ENCODE data around the gene CTDSPL.

The CTDSPL gene

GRCh38 chr3:37921025-37921424 is 59.3 kb downstream of the CTDSPL start:
- peak; percentile 51 for DNase-seq

DNA sequence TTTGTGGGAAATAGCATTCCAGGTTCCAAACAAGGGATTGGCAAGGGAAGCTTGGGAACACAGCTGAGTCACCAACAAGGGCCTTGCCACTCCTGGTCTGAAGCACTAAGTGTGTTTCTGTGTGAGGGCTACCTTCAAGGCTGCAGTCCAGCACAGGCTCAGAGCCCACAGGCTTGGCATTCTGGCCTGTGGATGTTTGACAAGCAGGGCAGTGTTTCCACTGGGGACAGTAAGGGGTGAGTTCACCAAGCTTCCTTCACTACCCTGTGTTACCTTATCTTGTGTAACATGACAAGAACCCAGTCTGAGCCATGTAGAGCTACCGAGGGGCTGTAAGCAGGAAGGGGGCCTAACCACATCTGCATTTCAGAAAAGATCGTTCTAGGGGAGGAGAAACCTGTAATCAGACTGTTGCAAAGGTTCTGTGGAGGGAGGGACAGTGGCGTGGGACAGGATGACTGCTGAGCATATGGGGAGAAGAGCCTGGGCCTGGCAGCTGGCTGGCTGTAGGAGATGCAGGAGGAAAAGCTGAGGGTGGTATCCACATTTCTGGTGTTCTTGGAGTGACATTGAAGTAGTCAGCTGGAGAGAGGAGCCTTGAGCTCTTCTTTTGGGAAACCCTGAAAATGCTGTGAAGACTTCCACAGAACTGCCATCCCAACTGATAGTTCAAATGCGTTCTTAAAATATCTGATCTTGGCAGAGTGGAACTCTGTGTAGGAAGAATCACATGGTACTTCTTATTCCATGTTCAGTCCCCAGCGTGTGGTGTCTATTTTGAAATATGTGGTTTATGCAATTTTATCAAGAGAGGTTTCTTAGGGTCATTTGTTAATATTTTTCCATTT is 61.3 kb downstream of the CTDSPL start:
- DNase-seq: peak; percentile 91

DNA sequence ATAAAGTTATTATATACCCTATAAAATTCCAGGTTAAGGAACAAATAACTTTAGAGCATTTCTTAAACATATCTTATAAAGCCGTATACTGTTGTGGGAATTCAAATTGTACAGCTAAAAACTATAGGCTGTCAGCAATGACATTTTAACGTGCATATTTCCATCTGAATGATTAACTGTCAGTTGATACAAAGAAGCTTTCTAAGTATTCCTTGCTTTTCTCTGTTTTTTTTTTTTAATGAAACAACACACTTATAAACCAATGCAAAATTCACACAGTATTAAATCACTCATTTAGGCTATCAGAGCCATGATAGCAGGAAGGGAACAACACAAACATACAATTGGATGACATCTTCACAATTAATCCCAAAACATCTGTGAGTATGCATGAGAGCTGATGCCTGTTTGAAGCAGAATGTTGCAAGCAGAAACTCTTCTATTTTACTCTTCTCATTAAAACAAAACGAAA is 61.9 kb downstream of the CTDSPL start:
- no peak for DNase-seq

DNA sequence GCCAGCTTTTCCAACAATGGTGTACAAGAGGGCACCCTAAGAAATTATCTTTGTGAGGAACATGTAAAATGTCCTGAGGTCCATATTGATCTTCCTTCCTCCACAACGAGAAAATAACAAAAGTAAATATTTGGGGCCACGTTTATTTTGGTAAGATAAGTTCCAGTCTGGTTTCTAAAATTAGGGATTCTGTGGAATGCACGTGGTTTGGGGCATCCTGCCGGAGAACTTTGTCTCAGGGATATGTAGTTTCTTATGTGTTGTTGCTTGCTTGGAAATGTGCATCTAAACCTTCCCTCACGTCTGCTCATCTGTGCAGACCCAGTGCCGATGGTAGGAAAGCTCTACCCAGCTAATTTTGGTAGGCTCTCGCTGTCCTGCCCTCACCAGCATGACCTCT is 62.8 kb downstream of the CTDSPL start:
- no peak for DNase-seq

DNA sequence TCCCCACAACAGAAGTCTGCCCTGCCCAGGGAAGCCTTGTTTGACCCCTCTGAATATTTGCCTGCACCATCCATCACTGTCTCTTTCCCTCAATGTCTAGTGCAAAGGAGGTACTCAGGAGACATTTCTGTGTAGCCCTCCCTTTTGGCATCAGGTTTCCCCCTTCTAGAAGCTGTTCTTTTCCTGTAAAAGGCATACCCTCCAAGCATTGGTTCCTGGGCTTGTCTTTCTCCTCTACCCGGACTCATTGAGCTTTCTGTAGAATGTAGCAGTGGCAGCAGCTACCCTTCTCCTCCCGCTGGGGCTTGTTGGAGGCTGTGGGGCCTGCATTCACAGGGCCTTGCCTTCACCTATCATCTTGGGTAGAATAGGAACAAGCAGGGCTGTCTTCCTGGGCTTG is 63.5 kb downstream of the CTDSPL start:
- no peak for DNase-seq

- no peak for DNase-seq
These were observed 64.9 kb downstream of the CTDSPL start for GRCh38 chr3:37926611-37927010.

- no peak for DNase-seq
These were observed 68.8 kb downstream of the CTDSPL start for GRCh38 chr3:37930495-37930894.

- no peak for DNase-seq
These were observed 70.8 kb downstream of the CTDSPL start for GRCh38 chr3:37932505-37932904.

- DNase-seq: no peak
These were observed 73.1 kb downstream of the CTDSPL start for GRCh38 chr3:37934631-37935289.

- peak; percentile 18 for DNase-seq
These were observed 73.6 kb downstream of the CTDSPL start for GRCh38 chr3:37935290-37935668.

DNA sequence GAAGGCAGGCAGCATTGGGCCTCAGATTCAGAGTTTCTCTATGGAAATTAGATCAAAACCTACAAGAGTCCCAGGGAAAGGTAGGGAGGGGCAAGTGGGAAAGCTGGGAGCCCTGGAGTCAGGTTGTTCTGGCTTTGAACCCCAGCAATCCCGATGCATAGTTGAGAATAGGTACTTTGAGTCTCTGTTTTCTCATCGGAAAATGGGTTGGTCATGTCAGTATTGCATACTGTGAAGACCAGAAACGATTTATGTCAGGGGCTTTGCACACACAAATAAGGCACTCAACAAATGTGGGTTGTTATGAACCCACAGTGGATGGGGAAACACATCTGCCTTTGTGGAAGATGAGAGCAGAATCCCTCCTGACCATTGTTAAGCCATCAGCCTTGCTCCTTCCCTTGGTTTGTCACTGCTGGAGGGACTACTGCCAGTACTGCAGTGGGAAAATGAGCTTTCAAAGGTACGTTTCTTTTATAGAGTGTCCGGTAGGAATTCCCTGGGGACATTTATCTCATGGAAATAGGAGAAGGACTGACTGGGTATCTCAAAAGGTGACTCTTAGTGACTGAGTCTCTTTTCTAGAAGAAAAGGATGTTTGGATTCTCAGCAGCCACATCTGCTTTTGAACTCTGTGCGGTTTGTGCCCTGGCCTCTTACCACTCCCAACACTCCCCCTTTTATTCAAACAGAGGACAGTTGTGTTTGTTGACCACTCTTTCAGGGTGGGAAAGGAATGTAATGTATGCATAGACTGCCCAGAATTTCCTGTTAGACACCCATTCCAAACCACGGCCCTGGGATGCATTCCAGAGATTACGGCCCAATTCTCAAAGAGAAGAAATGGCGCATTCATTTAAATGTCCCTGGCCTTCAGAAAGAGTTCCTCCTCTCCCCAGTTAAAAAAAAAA is 74.3 kb downstream of the CTDSPL start:
- no peak for DNase-seq

GRCh38 chr3:37937156-37937555 is 75.5 kb downstream of the CTDSPL start:
- no peak for DNase-seq

DNA sequence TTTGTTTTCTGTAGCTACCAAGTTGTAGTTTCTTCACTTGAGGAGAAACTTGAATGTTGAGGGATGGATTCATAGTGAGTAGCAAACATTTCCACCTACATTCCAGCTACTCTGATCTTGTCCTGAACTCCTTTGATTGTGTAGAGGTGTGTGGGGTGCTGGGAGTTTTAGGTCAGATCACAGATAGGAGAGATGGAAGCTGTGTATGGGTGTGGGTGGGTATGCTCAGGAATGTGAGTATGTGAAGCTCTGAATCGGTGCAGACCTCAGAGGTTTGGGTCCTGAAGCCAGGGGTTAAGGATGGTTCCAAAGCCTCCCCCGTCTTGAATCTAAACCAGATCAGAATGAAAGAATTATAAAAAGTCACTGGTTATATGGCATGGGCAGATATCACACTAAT is 76.3 kb downstream of the CTDSPL start:
- no peak for DNase-seq

DNA sequence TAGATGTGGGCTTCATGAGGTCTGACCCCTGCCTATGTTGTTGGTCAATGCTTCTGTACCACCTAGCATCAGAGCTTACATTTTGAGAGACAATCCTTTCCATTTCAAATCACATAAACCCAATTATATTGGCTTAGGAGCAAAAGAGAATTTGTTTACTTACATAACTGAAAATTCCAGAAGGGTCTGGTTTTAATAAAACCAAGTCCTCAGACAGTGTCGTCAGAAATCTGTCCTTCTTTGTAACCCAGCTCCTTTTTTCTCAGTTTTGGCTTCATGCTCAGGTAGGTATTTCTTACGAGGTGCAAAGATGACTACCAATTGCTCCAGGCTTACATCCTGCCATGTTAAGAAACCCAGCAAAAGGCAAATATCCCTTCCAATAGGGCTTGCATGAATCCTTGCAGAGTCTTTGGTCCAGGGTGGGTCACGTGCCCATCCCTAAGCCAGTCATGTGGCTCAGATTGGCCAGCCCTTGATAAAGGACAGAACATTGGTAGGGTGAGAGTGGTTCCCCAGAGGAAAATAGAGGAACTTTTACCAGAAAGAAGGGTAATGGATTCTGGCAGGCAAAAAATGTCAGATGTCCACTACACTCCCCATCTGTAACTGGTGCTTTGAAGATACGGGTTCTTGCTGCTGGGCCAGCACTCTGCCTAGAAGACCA is 78.7 kb downstream of the CTDSPL start:
- DNase-seq: no peak

- no peak for DNase-seq
These were observed 80.2 kb downstream of the CTDSPL start for GRCh38 chr3:37941608-37942508.

DNA sequence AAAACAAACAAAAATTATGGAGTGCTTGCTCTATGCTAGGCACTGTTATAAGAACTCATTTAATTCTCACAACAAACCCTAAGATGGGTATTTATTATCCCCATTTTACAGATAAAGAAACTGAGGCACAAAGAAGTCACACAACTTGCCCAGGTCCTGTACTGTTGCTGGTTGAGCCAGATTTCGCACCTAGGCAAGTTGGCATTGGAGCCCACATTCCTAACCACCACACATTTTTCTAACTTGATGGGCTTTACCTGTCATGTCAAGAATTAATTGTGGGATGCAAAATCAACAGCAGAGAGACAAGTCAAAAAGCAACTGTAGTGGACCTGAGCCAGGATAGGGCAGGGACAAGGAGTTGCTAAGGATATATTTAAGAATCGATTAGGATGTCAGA is 81.0 kb downstream of the CTDSPL start:
- no peak for DNase-seq

- no peak for DNase-seq
These were observed 81.4 kb downstream of the CTDSPL start for GRCh38 chr3:37943126-37943525.

- no peak for DNase-seq
These were observed 82.1 kb downstream of the CTDSPL start for GRCh38 chr3:37943631-37944314.

- DNase-seq: no peak
These were observed 82.7 kb downstream of the CTDSPL start for GRCh38 chr3:37944391-37944842.

DNA sequence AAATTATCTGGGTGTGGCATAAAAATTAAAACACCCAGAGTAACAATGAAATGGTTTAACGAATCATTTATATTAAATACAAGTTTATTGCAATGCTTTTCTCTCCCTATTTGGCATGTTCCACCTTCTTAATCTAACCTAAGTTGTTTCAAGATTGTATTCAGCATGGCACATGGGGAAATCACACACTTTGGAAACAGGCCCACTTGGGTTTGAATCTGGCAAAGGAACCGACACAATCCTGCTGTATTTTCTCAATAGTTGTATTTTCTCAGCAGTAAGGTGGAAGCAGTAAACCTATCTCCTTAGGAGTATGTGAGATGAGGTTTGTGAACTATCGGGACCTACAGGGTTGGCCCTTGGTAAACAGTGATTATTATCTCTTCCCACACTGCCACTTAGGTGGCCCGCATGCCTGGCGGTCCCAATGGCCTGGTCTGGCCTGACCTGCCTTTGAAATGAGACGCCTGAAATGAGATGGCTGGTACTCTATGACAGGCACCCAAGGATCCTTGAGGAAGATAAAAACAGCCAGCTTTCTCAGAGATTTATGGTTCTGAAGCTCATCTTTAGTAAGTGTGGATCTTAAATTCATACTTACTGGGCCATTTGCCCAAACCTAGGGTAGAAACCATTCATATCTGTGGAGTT is 83.6 kb downstream of the CTDSPL start:
- DNase-seq: no peak
